HG03342 (cell line): ENCODE data around the gene FUOM.

Experiments used
- ATAC-seq: cut with Tn5 transposase; IDR thresholded peaks from one replicate; pipeline ENCODE4 v1.9.1; 2021; ENCODE audit warnings: mild to moderate bottlenecking, moderate library complexity; ENCODE audit not compliant: unreplicated experiment

FUOM gene

DNA sequence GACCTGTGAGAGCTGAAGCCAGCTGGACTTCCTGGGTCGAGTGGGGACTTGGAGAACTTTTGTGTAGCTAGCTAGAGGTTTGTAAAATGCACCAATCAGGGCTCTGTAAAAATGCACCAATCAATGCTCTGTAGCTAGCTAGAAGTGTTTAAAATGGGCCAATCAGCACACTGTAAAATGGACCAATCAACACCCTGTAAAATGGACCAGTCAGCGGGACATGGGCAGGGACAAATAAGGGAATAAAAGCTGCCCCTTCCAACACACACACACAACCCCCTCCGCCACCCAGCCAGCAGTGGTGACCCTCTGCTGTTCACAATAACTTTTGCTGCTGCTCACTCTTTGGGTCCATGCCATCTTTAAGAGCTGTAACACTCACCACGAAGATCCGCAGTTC, 42.0 kb downstream of the FUOM start:
- ATAC-seq, result no peak

DNA sequence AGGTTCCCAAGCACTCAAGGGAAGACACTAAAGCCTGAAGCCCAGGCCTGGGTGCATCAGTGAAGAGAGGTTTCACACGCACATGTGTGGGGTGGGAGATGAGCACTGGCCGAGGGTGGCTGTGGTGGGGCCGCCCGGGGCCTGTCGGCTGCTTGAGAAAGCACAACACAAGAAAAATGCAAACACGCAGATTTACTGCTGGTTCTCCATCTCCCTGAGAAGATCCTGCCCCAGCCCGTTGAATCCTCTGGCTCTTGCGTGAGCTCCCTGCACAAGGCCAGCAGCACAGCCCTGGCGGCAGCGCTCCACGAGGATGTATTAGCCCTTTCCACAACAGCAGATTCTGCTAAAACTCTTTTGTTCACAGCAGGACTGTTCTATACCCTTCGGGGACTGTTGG, 42.9 kb downstream of the FUOM start:
- no peak for ATAC-seq

DNA sequence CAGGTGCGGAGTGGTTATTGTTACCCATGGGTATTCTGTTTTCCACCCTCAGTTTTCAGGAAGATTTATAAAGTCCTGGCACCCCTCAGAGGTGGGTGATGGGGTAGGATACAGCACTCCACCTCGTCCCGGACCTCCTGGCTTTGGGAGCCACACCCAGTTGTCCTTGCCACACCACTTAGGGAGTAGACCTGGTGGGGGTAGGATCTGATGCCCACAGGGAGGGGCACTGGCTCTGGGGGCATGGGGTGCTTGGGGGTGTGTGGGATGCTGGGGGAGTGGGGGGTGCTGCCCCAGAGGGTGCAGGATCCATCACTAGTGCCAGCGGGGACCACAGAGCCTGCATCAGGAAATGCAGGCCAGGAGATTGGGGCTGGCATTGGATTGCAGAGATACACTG, 44.6 kb downstream of the FUOM start:
- ATAC-seq, result no peak

DNA sequence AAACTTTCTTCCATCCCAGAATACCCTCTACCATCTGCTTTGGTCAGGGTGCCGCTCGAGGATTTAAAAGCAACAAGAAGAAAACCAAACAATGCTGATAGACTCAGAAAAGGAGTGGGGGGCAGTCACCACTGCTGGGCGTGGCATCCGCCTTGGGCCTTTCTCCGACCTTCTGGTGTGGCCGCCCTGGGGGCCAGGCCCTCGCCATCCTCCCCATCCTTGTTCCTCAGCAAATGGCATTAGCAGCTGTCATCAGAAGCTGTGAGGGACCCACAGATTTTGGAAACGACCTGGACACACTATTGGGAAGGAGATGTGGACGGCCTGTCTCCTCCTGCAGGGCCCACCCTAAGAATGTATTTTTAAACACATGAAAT, 45.1 kb downstream of the FUOM start:
- no peak for ATAC-seq

DNA sequence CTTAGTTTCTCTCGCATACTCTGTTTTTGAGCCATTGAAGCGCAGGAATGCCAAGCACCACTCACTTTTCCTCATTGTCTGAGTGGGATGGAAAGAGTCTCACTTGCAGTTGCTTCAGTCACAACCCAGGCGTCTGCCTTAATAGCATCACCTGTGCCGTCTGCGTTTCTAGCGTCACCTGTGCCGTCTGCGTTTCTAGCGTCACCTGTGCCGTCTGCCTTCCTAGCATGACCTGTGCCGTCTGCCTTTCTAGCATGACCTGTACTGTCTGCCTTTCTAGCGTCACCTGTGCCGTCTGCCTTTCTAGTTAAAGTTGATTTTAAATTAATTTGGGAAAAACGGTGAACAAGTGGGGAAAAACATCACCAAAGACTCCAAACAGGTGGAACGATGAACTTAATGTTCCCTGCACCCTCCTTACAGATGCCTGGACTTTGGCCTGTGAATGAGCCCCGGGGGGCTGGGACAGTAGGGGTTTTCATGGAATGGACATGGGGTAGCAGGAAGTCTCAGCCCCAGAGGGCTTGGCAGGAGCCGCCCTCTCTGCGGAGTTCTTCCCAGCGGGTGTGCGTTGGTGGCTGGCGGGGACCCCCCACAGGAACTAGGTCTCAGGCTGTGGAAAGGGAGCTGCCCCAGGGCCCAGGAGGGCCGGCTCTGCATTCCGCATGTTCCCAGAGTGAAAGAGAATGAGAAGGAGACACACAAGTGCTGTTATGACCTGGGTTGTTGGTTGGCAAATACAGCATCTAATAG, 45.6 kb downstream of the FUOM start:
- no peak for ATAC-seq

DNA sequence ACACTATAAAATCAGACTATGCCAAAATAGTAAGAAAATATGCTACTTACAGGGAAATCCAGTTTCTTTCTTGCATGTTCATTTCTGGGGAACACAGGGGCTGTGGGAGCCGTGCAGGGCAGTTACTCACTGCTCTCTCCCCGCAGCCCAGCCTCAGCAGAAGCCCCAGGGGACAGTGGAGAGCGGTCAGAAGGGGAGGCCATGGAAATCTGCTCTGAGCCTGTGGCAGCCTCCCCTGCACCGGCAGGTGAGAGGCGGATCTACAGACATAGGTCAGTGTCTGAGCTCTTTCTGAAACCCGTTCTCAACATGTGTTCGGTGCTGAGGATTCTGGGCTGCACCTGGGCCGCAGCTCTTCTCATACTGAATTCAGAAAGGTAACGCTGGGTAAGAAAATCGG, 46.2 kb downstream of the FUOM start:
- ATAC-seq, result no peak

DNA sequence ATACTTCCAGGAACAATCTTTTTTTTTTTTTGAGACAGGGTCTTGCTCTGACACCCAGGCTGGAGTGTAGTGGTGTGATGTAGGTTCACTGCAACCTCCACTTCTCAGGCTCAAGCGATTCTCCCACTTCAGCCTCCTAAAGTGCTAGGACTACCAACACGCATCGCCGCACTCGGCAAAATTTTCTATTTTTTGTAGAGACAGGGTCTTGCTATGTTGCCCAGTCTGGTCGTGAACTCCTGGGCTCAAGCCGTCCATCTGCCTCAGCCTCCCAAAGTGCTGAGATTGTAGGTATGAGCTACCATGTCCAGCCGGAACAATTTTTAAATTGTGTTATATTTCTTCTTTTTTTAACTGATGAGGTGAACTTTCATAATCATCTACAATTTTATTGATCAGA, 47.0 kb downstream of the FUOM start:
- ATAC-seq, result no peak

DNA sequence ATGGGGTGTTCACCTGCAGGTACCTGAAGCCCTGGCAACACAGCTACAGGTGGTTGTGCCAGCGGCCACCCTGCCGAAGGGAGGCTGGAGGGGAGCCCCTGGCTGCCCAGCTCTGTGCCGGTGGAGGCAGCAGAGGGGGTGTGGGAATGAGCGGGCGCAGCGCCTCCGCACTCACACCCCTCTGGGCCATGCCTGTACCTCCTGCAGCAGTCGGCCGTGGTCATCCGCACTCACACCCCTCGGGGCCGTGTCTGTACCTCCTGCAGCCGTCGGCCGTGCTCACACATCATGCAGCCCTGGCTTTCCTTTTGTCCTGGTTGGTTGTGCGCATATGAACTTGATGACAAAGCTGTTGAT, 47.4 kb downstream of the FUOM start:
- no peak for ATAC-seq

DNA sequence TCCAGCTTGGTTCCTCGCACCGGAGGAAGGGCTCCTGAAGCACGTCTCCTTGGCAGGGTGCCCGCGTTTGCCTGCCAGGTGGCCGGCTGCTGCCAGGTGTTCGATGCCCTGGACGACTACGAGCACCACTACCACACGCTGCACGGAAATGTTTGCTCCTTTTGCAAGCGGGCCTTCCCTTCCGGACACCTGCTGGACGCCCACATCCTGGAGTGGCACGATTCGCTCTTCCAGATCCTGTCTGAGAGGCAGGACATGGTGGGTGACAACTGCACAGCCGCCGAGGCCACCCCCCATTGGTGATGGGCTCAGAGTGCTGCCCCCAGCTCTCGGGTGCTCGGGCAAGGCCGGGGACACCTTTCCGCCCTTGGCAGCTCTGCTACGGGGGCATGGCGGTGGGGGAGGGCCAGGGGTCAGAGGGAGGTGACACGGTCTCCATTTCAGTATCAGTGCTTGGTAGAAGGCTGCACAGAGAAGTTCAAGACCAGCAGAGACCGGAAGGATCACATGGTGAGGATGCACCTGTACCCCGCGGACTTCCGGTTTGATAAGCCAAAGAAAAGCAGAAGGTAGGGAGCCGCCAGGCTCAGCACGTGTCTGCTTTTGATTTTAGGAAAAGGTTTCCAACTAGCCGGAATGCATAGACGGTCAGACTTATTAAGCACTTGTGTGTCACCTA, 48.0 kb downstream of the FUOM start:
- ATAC-seq, result no peak

DNA sequence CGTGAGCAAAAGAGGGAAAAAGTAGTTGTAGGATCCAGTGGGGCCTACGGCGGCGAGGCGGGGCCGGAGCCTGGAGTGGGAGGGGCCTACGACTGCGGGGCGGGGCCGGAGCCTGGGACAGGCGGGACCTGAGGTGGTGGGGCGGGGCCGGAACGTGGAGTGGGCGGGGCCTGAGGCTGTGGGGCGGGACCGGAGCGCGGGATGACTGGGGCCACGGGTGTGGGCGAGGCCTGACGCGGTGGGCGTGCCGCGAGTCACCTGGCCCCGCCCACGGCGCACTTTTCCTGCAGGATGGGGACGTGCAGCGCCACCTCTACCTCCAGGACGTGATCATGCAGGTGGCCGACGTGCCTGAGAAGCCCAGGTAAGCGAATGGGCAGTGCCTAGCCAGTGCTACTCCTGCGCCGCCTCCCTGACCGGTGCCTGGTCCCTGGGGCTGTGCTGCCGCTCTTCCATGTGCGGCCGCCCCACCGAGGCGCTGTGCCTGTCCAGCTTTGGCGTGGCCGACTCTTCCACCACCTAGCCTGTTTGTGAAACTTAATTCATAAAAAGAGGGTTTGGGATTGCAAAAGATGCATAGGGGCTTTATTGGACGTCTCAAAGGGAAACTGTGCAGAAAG, 48.6 kb downstream of the FUOM start:
- ATAC-seq, result peak; percentile 67

DNA sequence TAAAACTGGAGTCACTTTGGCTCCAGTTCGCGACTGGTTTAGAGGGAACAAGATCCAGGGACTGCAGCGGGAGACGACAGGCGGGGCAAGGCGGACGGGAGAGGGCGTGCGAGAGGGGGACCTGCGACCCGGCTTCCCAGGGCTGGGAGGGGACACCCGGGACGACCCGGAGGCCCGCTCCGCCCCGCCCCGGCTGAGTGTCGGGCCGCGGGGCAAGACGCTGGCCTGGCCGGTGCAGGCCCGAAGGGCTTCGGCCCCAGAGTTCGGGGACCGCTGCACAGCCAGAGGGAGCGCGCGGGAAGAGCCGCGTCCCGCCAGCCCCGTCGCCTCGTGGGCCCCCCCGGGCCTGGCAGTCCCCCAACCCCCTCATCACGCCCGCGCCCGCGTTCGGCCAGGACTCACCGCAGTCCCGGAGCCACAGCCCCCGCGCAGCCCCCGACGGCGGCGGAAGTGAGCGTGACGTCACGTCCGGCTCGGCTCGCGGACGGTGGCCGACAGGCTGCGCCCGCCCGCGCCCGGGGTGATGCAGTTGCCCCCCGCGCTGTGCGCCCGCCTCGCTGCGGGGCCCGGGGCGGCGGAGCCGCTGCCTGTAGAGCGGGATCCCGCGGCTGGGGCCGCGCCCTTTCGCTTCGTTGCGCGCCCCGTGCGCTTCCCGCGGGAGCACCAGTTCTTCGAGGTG, 49.3 kb downstream of the FUOM start, which contains the start of the genes TUBGCP2 and ZNF511:
TSS of gene TUBGCP2 (minus strand) at position 452 of the 679 bp plus-strand sequence. CDS start 5,931 bp downstream, outside the sequence.
TSS of gene ZNF511 (plus strand) at position 494 of the 679 bp plus-strand sequence. CDS start at position 524, 30 bp downstream.
- peak; percentile 72 for ATAC-seq

DNA sequence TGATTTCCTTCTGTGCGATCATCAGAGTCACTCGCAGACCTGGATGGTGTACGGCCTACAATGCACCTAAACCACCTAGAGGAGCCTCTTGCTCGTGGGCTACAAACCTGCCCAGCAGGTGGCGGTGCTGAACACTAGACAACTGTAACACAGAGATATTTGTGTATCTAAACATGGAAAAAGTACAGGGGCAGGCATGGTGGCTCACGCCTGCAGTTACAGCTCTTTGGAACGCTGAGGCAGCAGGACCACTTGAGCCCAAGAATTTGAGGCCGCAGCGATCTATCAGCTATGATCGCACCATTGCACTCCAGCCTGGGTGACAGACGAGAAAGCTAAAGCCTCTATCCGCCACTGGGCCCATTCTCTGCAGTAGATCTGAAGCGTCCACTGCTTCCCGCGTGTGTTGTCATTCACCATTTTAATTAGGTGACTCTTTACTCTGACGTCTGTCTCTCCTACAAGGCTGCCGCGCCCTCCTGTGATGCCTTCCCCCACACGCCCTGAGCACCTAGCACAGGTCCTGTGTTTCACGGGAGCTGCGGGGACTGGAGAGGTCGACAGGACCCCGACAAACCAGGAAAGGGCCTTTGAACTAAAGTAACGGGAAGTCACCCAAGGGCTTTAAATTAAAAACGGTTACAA, 49.9 kb downstream of the FUOM start:
- ATAC-seq, result peak; percentile 40

DNA sequence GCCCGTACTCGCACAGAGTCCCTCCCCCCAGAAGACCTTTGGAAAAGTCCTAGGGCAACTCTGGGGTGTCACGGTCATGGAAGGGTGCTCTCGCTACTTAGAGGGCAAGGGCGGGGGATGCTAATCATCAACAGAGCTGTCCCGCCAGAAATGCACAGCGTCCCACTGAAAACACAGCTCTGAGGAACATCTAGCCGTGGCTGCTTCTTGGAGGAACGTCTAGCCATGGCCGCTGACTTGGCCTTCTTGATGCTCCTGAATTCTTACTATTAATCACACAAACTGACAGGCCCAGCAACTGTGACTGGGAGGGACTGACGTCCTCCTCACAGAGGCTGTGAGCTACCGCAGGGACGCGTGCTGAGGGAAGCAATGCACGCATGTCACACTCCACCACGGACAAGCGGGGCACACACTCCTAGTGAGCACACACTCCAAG, 50.9 kb downstream of the FUOM start:
- ATAC-seq, result no peak

DNA sequence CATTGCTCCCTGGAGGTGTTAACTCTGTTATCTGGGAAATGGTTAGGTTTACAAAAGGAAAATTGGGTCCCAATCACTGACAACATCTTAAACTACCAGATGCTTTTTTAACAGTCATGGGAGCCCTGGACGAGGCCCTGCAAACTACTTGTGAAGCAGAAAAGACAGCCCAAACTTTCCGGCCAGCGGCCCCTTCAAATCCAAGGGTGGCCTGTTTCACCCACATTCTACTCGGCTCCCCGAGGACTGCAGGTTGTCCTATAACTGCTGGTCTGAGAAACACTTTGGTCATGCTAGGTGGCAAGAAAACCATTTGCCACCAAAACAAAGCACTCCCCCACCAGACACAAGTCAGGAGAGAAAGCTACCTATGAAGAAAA, 51.7 kb downstream of the FUOM start:
- no peak for ATAC-seq
